ENCODE data around the gene FGL2.
"Not testable (repeated sequence)": the region's sequence is repeated elsewhere in the genome, so short reads cannot be mapped to it uniquely, and the experiment has no call there.

FGL2 gene

GRCh38 chr7:77239471-77239870 is 39.9 kb upstream of the FGL2 start:
- Histone ChIP-seq H3K4me3 (ENCODE audit: low read depth, low read length) (no peak overlapping the region), H3K27me3 (ENCODE audit: control insufficient read depth, insufficient read depth, low read length) (no peaks in the 10 kb centered on the region), H2AFZ (no peak overlapping the region), H3K4me2 (ENCODE audit: low read length) (no peak overlapping the region), H3K79me2 (no peaks in the 10 kb centered on the region), H3K4me1 (no peaks in the 10 kb centered on the region), H3K9me3 (ENCODE audit: control insufficient read depth, low read length) (no peaks in the 10 kb centered on the region), H3K9ac (no peak overlapping the region), H3K36me3 (ENCODE audit: control insufficient read depth, insufficient read depth, low read length) (no peaks in the 10 kb centered on the region), H3K27ac (no peak overlapping the region)
- TF ChIP-seq, protein P1, sequence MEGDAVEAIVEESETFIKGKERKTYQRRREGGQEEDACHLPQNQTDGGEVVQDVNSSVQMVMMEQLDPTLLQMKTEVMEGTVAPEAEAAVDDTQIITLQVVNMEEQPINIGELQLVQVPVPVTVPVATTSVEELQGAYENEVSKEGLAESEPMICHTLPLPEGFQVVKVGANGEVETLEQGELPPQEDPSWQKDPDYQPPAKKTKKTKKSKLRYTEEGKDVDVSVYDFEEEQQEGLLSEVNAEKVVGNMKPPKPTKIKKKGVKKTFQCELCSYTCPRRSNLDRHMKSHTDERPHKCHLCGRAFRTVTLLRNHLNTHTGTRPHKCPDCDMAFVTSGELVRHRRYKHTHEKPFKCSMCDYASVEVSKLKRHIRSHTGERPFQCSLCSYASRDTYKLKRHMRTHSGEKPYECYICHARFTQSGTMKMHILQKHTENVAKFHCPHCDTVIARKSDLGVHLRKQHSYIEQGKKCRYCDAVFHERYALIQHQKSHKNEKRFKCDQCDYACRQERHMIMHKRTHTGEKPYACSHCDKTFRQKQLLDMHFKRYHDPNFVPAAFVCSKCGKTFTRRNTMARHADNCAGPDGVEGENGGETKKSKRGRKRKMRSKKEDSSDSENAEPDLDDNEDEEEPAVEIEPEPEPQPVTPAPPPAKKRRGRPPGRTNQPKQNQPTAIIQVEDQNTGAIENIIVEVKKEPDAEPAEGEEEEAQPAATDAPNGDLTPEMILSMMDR (IDR thresholded peaks at IDR 0.05) = no peak

DNA sequence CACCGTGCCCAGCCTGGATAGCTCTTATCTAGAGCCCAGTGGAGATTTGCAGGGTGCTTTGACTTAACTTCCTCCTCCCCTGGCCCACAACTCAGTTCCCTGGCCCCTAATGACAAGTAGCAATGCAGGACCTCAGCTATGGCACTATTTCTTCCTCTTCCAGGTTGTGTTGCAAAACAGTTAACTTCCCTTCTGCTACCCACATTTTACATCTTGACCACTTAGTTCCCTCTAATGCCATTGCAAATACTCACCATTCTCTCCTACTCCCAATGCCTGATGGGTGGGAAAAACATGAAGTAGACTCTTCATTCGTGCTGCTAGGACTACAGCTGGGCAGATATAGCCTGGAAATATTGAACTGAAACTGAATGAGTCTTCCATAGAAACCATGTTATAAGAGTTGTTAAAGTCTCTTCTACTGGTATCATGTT is 39.1 kb upstream of the FGL2 start:
- Histone ChIP-seq H3K79me2 (no peaks in the 10 kb centered on the region), H3K27me3 (ENCODE audit: control insufficient read depth, insufficient read depth, low read length) (no peaks in the 10 kb centered on the region), H3K4me1 (no peaks in the 10 kb centered on the region), H2AFZ (no peak overlapping the region), H3K36me3 (ENCODE audit: control insufficient read depth, insufficient read depth, low read length) (no peaks in the 10 kb centered on the region), H3K27ac (no peak overlapping the region), H3K4me3 (ENCODE audit: low read depth, low read length) (no peak overlapping the region), H3K9ac (no peak overlapping the region), H3K4me2 (ENCODE audit: low read length) (no peak overlapping the region), H3K9me3 (ENCODE audit: control insufficient read depth, low read length) (no peaks in the 10 kb centered on the region)
- TF ChIP-seq, protein P1 (IDR thresholded peaks at IDR 0.05) = no peak

GRCh38 chr7:77235276-77235675 is 35.7 kb upstream of the FGL2 start:
- no peak overlapping the region for H3K27ac ChIP-seq
- TF ChIP-seq, protein P1 (IDR thresholded peaks at IDR 0.05) = no peak
- H3K9me3 ChIP-seq (ENCODE audit: control insufficient read depth, low read length) = no peaks in the 10 kb centered on the region
- no peak overlapping the region for H3K4me3 ChIP-seq (ENCODE audit: low read depth, low read length)
- H3K4me1 ChIP-seq = no peaks in the 10 kb centered on the region
- H3K79me2 ChIP-seq = no peaks in the 10 kb centered on the region
- no peak overlapping the region for H3K4me2 ChIP-seq (ENCODE audit: low read length)
- no peak overlapping the region for H2AFZ ChIP-seq
- H3K27me3 ChIP-seq (ENCODE audit: control insufficient read depth, insufficient read depth, low read length) = no peaks in the 10 kb centered on the region
- no peaks in the 10 kb centered on the region for H3K36me3 ChIP-seq (ENCODE audit: control insufficient read depth, insufficient read depth, low read length)
- no peak overlapping the region for H3K9ac ChIP-seq

- H3K36me3 ChIP-seq (ENCODE audit: control insufficient read depth, insufficient read depth, low read length) = no peaks in the 10 kb centered on the region
- H3K27ac ChIP-seq = no peak overlapping the region
- TF ChIP-seq, protein P1 (IDR thresholded peaks at IDR 0.05) = no peak
- no peak overlapping the region for H3K9ac ChIP-seq
- H3K4me3 ChIP-seq (ENCODE audit: low read depth, low read length) = no peak overlapping the region
- H3K79me2 ChIP-seq = no peaks in the 10 kb centered on the region
- no peaks in the 10 kb centered on the region for H3K9me3 ChIP-seq (ENCODE audit: control insufficient read depth, low read length)
- no peaks in the 10 kb centered on the region for H3K4me1 ChIP-seq
- no peak overlapping the region for H2AFZ ChIP-seq
- H3K4me2 ChIP-seq (ENCODE audit: low read length) = no peak overlapping the region
- no peaks in the 10 kb centered on the region for H3K27me3 ChIP-seq (ENCODE audit: control insufficient read depth, insufficient read depth, low read length)
These were observed 32.8 kb upstream of the FGL2 start for GRCh38 chr7:77232467-77232866.

DNA sequence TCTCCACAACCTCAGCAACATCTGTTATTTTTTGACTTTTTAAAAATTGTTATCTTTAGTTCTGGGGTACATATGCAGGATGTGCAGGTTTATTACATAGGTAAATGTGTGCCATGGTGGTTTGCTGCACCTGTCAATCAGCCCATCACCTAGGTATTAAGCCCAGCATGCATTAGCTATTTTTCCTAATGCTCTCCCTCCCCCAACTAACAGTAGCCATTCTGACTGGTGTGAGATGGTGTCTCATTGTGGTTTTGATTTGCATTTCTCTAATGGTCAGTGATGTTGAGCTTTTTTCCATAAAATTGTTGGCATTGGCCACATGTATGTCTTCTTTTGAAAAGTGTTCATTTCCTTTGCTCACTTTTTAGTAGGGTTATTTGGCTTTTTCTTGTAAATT is 29.2 kb upstream of the FGL2 start:
- not testable (repeated sequence) for H3K36me3 ChIP-seq (ENCODE audit: control insufficient read depth, insufficient read depth, low read length); H3K79me2 ChIP-seq; H3K4me1 ChIP-seq; H3K4me3 ChIP-seq (ENCODE audit: low read depth, low read length); H2AFZ ChIP-seq; H3K27ac ChIP-seq; H3K9me3 ChIP-seq (ENCODE audit: control insufficient read depth, low read length); H3K4me2 ChIP-seq (ENCODE audit: low read length); H3K9ac ChIP-seq; H3K27me3 ChIP-seq (ENCODE audit: control insufficient read depth, insufficient read depth, low read length)

Data from parathyroid adenoma (tissue), 2 donors.